Measurements from ENCODE around the gene SCN5A.

SCN5A gene

GRCh38 chr3:38647217-38647970 is 2.1 kb downstream of the SCN5A start:
- no peak for DNase-seq (ENCODE audit: low read depth)

GRCh38 chr3:38646630-38647029 is 2.9 kb downstream of the SCN5A start:
- DNase-seq (ENCODE audit: low read depth), result no peak

- no peak for DNase-seq (ENCODE audit: low read depth)
Measured at GRCh38 chr3:38646062-38646461, 3.4 kb downstream of the SCN5A start.

GRCh38 chr3:38645601-38646000 is 3.9 kb downstream of the SCN5A start:
- DNase-seq (ENCODE audit: low read depth), result no peak

- DNase-seq (ENCODE audit: low read depth), result no peak
Measured at GRCh38 chr3:38645076-38645475, 4.4 kb downstream of the SCN5A start.

- DNase-seq (ENCODE audit: low read depth), result no peak
Measured at GRCh38 chr3:38644662-38645053, 4.8 kb downstream of the SCN5A start.

- no peak for DNase-seq (ENCODE audit: low read depth)
Measured at GRCh38 chr3:38644016-38644661, 5.3 kb downstream of the SCN5A start.

GRCh38 chr3:38643592-38643991 is 5.9 kb downstream of the SCN5A start:
- DNase-seq (ENCODE audit: low read depth), result no peak

- DNase-seq (ENCODE audit: low read depth), result no peak
Measured at GRCh38 chr3:38643090-38643489, 6.4 kb downstream of the SCN5A start.

- no peak for DNase-seq (ENCODE audit: low read depth)
Measured at GRCh38 chr3:38641461-38642110, 7.9 kb downstream of the SCN5A start.

- no peak for DNase-seq (ENCODE audit: low read depth)
Measured at GRCh38 chr3:38640661-38641452, 8.6 kb downstream of the SCN5A start.

GRCh38 chr3:38638354-38638753 is 11.1 kb downstream of the SCN5A start:
- DNase-seq (ENCODE audit: low read depth), result no peak

- DNase-seq (ENCODE audit: low read depth), result no peak
Measured at GRCh38 chr3:38637906-38638305, 11.6 kb downstream of the SCN5A start.

GRCh38 chr3:38636881-38637280 is 12.6 kb downstream of the SCN5A start:
- DNase-seq (ENCODE audit: low read depth), result no peak

- no peak for DNase-seq (ENCODE audit: low read depth)
Measured at GRCh38 chr3:38636464-38636863, 13.0 kb downstream of the SCN5A start.

GRCh38 chr3:38634111-38634510 is 15.4 kb downstream of the SCN5A start:
- no peak for DNase-seq (ENCODE audit: low read depth)

GRCh38 chr3:38632989-38633388 is 16.5 kb downstream of the SCN5A start:
- no peak for DNase-seq (ENCODE audit: low read depth)

GRCh38 chr3:38630606-38631005 is 18.9 kb downstream of the SCN5A start:
- no peak for DNase-seq (ENCODE audit: low read depth)

- no peak for DNase-seq (ENCODE audit: low read depth)
Measured at GRCh38 chr3:38630070-38630469, 19.4 kb downstream of the SCN5A start.

- DNase-seq (ENCODE audit: low read depth), result no peak
Measured at GRCh38 chr3:38628835-38629234, 20.7 kb downstream of the SCN5A start.

- DNase-seq (ENCODE audit: low read depth), result no peak
Measured at GRCh38 chr3:38627956-38628355, 21.5 kb downstream of the SCN5A start.

GRCh38 chr3:38626171-38626570 is 23.3 kb downstream of the SCN5A start:
- DNase-seq (ENCODE audit: low read depth), result no peak

- no peak for DNase-seq (ENCODE audit: low read depth)
Measured at GRCh38 chr3:38623539-38623938, 25.9 kb downstream of the SCN5A start.

All from stimulated activated CD8-positive, alpha-beta memory T cell treated with anti-CD3 and anti-CD28 coated beads, Interleukin-12 subunit alpha, Interleukin-12 subunit beta, amount 100 ng/mL, for 4 hours (primary cell).